Measurements from ENCODE around the gene ECE1. TPM values are rescaled to one million over a fixed set of nuclear protein-coding genes. Genes with fewer than 3 reads are reported as not detected.

ECE1 gene
- total and polyA plus RNA-seq, 2 of the 4 experiments (the other 2 are of a cell fraction), result 61.8 to 124 TPM

- dilution Hi-C loops (cut with HindIII; ENCODE audit: low sequenced_read_pairs, unreplicated experiment), result no loop called here
These were observed 106.0 kb downstream of the ECE1 start for GRCh38 chr1:21184276-21184675.

More at GRCh38 chr1:21184276-21184675, 106.0 kb downstream of the ECE1 start:
- intact Hi-C loops (cut with micrococcal nuclease) (no loop called here), in situ Hi-C loops (cut with MboI; ENCODE audit: low sequenced_read_pairs) (no loop called here)
- Histone ChIP-seq H2BK20ac (ENCODE audit: low read depth, low read length) (no peak overlapping the region), H3K4me2 (ENCODE audit: low read depth, low read length) (no peak overlapping the region), H3K27ac (ENCODE audit: insufficient read depth, low read length) (no peak overlapping the region), H3K23ac (ENCODE audit: low read depth, low read length) (no peak overlapping the region), H2BK5ac (ENCODE audit: low read depth, low read length, poor library complexity, severe bottlenecking) (no peak overlapping the region), H2AK9ac (replicated peaks; ENCODE audit: low read depth, low read length, poor library complexity) (no peak overlapping the region), H3K4ac (ENCODE audit: low read depth, low read length) (no peak overlapping the region), H4K5ac (ENCODE audit: low read depth, low read length) (no peak overlapping the region), H4K20me1 (ENCODE audit: insufficient read depth, low read length) (no peaks in the 10 kb centered on the region), H3K79me1 (ENCODE audit: low read depth in 1 of 2, low read length in 2 of 2) (no peaks in the 10 kb centered on the region), H2AFZ (replicated peaks; ENCODE audit: low read length, poor library complexity) (no peak overlapping the region), H3K27me3 (ENCODE audit: control insufficient read depth, insufficient read depth, low read length) (no peaks in the 10 kb centered on the region), H3K9ac (ENCODE audit: low read depth, low read length) (no peak overlapping the region), H3K9me3 (ENCODE audit: control insufficient read depth, insufficient read depth, low read length) (no peaks in the 10 kb centered on the region), H2AK5ac (ENCODE audit: low read depth, low read length) (no peak overlapping the region), H3K56ac (ENCODE audit: extremely low read depth, insufficient read depth, low read length) (no peak overlapping the region), H4K91ac (ENCODE audit: insufficient read depth, low read depth, low read length) (no peak overlapping the region), H2BK15ac (ENCODE audit: low read depth, low read length) (no peak overlapping the region), H2BK120ac (ENCODE audit: low read depth, low read length) (no peak overlapping the region), H3K9me1 (ENCODE audit: insufficient read depth, low read length) (0 out of 2 replicates have a peak, but pooled peaks cover 4% of the 10 kb centered on the region), H3K14ac (replicated peaks; ENCODE audit: low read depth, low read length) (no peak overlapping the region), H3K4me3 (ENCODE audit: insufficient read depth, low read depth, low read length) (no peak overlapping the region), H3K4me1 (ENCODE audit: control insufficient read depth, insufficient read depth, low read length) (no peaks in the 10 kb centered on the region; the same call in 1 of the 2 replicates), H3K18ac (ENCODE audit: low read depth, low read length) (no peak overlapping the region), H4K8ac (ENCODE audit: low read depth in 2 of 2, low read length in 2 of 2) (no peak overlapping the region), H3K36me3 (ENCODE audit: control insufficient read depth, insufficient read depth, low read length) (no peaks in the 10 kb centered on the region)
- TF ChIP-seq USF2 (IDR thresholded peaks at IDR 0.05; ENCODE audit: low read depth, low read length), result no peak
- no peak for TF ChIP-seq MXI1 (IDR thresholded peaks at IDR 0.05; ENCODE audit: borderline replicate concordance, low read depth, low read length)
- TF ChIP-seq CTCF (conservative IDR thresholded peaks at IDR 0.05; ENCODE audit: low read depth, low read length), result no peak
- no peak for TF ChIP-seq CHD1 (IDR thresholded peaks at IDR 0.05; ENCODE audit: low read depth, low read length)
- no peak for TF ChIP-seq RAD21 (IDR thresholded peaks at IDR 0.05; ENCODE audit: low read length)
- no peak for TF ChIP-seq ELK1 (IDR thresholded peaks at IDR 0.05; ENCODE audit: borderline replicate concordance, low read depth, low read length)
- no peak for TF ChIP-seq NFE2L2 (IDR thresholded peaks at IDR 0.05; ENCODE audit: low read depth, low read length)
- no peak for TF ChIP-seq SMC3 (IDR thresholded peaks at IDR 0.05; ENCODE audit: low read depth, low read length)
- TF ChIP-seq MAFK (IDR thresholded peaks at IDR 0.05; ENCODE audit: low read depth, low read length), result no peak
- no peak for TF ChIP-seq RFX5 (IDR thresholded peaks at IDR 0.05; ENCODE audit: low read depth, low read length)
- TF ChIP-seq POLR2A (IDR thresholded peaks at IDR 0.05; ENCODE audit: low read depth, low read length), result no peak
- TF ChIP-seq RCOR1 (IDR thresholded peaks at IDR 0.05; ENCODE audit: insufficient replicate concordance, low read length), result no peak
- CTCF ChIA-PET, result interaction anchor here (1.0 kb wide), 1 partner anchor 11 kb away, joined by 3 read pairs; no protein-coding TSS in a partner anchor
- DNase-seq (no peak), ATAC-seq (ENCODE audit: low read depth) (no peak)
- no TSS peak for BruUV-seq (replicated peaks)
- WGBS, 2 experiments (ENCODE audit: extremely low coverage in 2 of 2, insufficient read length in 1 of 2), result no CpG with 5 or more reads among the region's 1 CpG
- POLR2A ChIA-PET (ENCODE audit: unreplicated experiment), result interaction anchor here (0.6 kb wide), 1 partner anchor 13 kb away, joined by 9 read pairs; no protein-coding TSS in a partner anchor

All from IMR-90 (cell line).